Esophagus squamous epithelium (tissue), 5 donors: Measurements from ENCODE around the gene SOX12. TPM values are rescaled to one million over a fixed set of nuclear protein-coding genes. Genes with fewer than 3 reads are reported as not detected.

Experiments used
- DNase-seq: peaks from one replicate; lab custom pipeline; 2025; lab: John Stamatoyannopoulos, UW
- H3K27ac ChIP-seq, 4 donors: fragments of 200-600 bp; sonication (generic); one replicate each; pipeline ENCODE4 v1.5.1; 2016 to 2019; ENCODE audit warnings: mild to moderate bottlenecking in 1 of 4
- H3K27me3 ChIP-seq, 4 donors: fragments of 200-600 bp; sonication (generic); 1 replicate in 3 of 4; 2 replicates in 1 of 4; pipeline versions ENCODE4 v1.5.1 to v1.6.0; 2017 to 2021; ENCODE audit warnings: antibody characterized with exemption in 1 of 4
- H3K36me3 ChIP-seq, 3 donors: fragments of 200-600 bp; sonication (generic); one replicate each; pipeline ENCODE4 v1.5.1; 2016 to 2019
- H3K4me1 ChIP-seq, 3 donors: fragments of 200-600 bp; sonication (generic); one replicate each; pipeline ENCODE4 v1.5.1; 2017 to 2019
- H3K4me3 ChIP-seq, 4 donors: fragments of 200-600 bp; sonication (generic); 1 replicate in 3 of 4; 2 replicates in 1 of 4; pipeline ENCODE4 v1.5.1; 2016 to 2019; ENCODE audit warnings: mild to moderate bottlenecking in 2 of 4, moderate library complexity in 1 of 4
- H3K9me3 ChIP-seq, 3 donors: fragments of 200-600 bp; sonication (generic); one replicate each; pipeline ENCODE4 v1.5.1; 2016 to 2019
- CTCF ChIP-seq, 6 experiments: fragments of 450-650 bp in 4 of 6; fragments of 200-600 bp in 2 of 6; sonication (generic) in 2 of 6; IDR thresholded peaks; one replicate each; pipeline ENCODE4 v1.5.1; 2016 to 2019; ENCODE audit warnings: antibody characterized with exemption in 6 of 6, mild to moderate bottlenecking in 4 of 6, moderate library complexity in 4 of 6
- POLR2A ChIP-seq, 4 donors: fragments of 450-650 bp; IDR thresholded peaks; one replicate each; pipeline ENCODE4 v1.6.1; 2017; ENCODE audit warnings: antibody characterized with exemption in 4 of 4, mild to moderate bottlenecking in 4 of 4, moderate library complexity in 3 of 4
- WGBS, 2 donors: methylation state at CpG; one replicate each; pipeline ENCODE4 v1.1.5; 2018; 5-methylcytosine and 5-hydroxymethylcytosine counted together
- intact Hi-C: fragments of 100-400 bp; cut with DNase I; formaldehyde crosslinking; loops from one replicate; pipeline ENCODE4 v1.15.0; 2022
- total RNA-seq, 4 donors: library from RNA; depleted of rRNA; stranded (reverse); fragments of >200 nt; gene quantifications; one replicate each; pipeline ENCODE4 v1.1.0, GENCODE V29; 2016
- donor health status: DM: yes; HTN: yes; CAD: no.

SOX12 gene
- total RNA-seq, 4 donors from 2014 or later, result 2.1 to 3.8 (median 3.3) TPM

- Histone ChIP-seq H3K4me3 (peak overlapping the region in 3 of 4 donors; percentile 46 to 67 (median 47)), H3K36me3 (no peaks in the 10 kb centered on the region), H3K4me1 (peaks cover 11 to 41% (median 16%) of the 10 kb centered on the region in 3 donors), H3K27me3 (peaks cover 0 to 20% (median 0%) of the 10 kb centered on the region in 4 donors), H3K9me3 (no peaks in the 10 kb centered on the region), H3K27ac (peak overlapping the region; percentile 39 to 88 (median 81))
- no peak for TF ChIP-seq POLR2A (IDR thresholded peaks at IDR 0.05)
- no peak for TF ChIP-seq CTCF (IDR thresholded peaks at IDR 0.05)
- DNase-seq, result no peak
- intact Hi-C loops, result no loop called here
- 20 to 30% methylated on average over 6 of the region's 6 CpGs for WGBS, 2 donors
These were observed 16.0 kb upstream of the SOX12 start for GRCh38 chr20:309306-309840.

- Histone ChIP-seq H3K27ac (peak overlapping the region; percentile 39 to 88 (median 81)), H3K4me1 (peaks cover 11 to 41% (median 16%) of the 10 kb centered on the region in 3 donors), H3K4me3 (peak overlapping the region; percentile 6 to 67 (median 46)), H3K36me3 (no peaks in the 10 kb centered on the region), H3K9me3 (no peaks in the 10 kb centered on the region), H3K27me3 (peaks cover 0 to 15% (median 0%) of the 10 kb centered on the region in 4 donors)
- intact Hi-C loops, result no loop called here
- no peak for TF ChIP-seq POLR2A (IDR thresholded peaks at IDR 0.05)
- no peak for TF ChIP-seq CTCF (IDR thresholded peaks at IDR 0.05)
- peak; percentile 76 for DNase-seq
- WGBS, 2 donors, result 18 to 29% methylated on average over 18 to 24 of the region's 31 CpGs
These were observed 15.3 kb upstream of the SOX12 start for GRCh38 chr20:309841-310644.

- intact Hi-C loops, result no loop called here
- WGBS, 2 donors, result 17 to 24% methylated on average over 7 of the region's 7 CpGs
These were observed 14.7 kb upstream of the SOX12 start for GRCh38 chr20:310645-311044.

GRCh38 chr20:311609-312008, 13.7 kb upstream of the SOX12 start:
- no peak for DNase-seq
- H3K27ac ChIP-seq, result no peak overlapping the region
- peaks cover 11 to 41% (median 16%) of the 10 kb centered on the region in 3 donors for H3K4me1 ChIP-seq
- no peak overlapping the region for H3K4me3 ChIP-seq
- H3K36me3 ChIP-seq, result no peaks in the 10 kb centered on the region
- 70 to 81% methylated on average over 7 of the region's 7 CpGs for WGBS, 2 donors
- peaks cover 0 to 11% (median 0%) of the 10 kb centered on the region in 4 donors for H3K27me3 ChIP-seq
- no peaks in the 10 kb centered on the region for H3K9me3 ChIP-seq
- no peak for TF ChIP-seq POLR2A (IDR thresholded peaks at IDR 0.05)
- TF ChIP-seq CTCF (IDR thresholded peaks at IDR 0.05), result no peak
- intact Hi-C loops, result no loop called here

More at GRCh38 chr20:310645-311044, 14.7 kb upstream of the SOX12 start:
- TF ChIP-seq CTCF (IDR thresholded peaks at IDR 0.05) (no peak), POLR2A (IDR thresholded peaks at IDR 0.05) (no peak)
- no peaks in the 10 kb centered on the region for H3K36me3 ChIP-seq
- H3K4me3 ChIP-seq, result peak overlapping the region in 3 of 4 donors; percentile 46 to 67 (median 47)
- peak overlapping the region in 2 of 4 donors; percentile 55 to 88 for H3K27ac ChIP-seq
- peaks cover 11 to 41% (median 16%) of the 10 kb centered on the region in 3 donors for H3K4me1 ChIP-seq
- no peaks in the 10 kb centered on the region for H3K9me3 ChIP-seq
- H3K27me3 ChIP-seq, result peaks cover 0 to 11% (median 0%) of the 10 kb centered on the region in 4 donors
- DNase-seq, result no peak

- no peak for DNase-seq
- Histone ChIP-seq H3K27me3 (peaks cover 0 to 11% (median 0%) of the 10 kb centered on the region in 4 donors), H3K4me3 (no peak overlapping the region), H3K36me3 (no peaks in the 10 kb centered on the region), H3K27ac (no peak overlapping the region), H3K4me1 (peaks cover 11 to 41% (median 16%) of the 10 kb centered on the region in 3 donors), H3K9me3 (no peaks in the 10 kb centered on the region)
- intact Hi-C loops, result no loop called here
- no peak for TF ChIP-seq CTCF (IDR thresholded peaks at IDR 0.05)
- no peak for TF ChIP-seq POLR2A (IDR thresholded peaks at IDR 0.05)
- WGBS, 2 donors, result 27 to 61% methylated on average over 8 of the region's 8 CpGs
These were observed 13.3 kb upstream of the SOX12 start for GRCh38 chr20:312067-312466.
